ENCODE measurements around the gene USP38. TPM values are rescaled to one million over a fixed set of nuclear protein-coding genes. Genes with fewer than 3 reads are reported as not detected.
"Not testable (repeated sequence)": the region's sequence is repeated elsewhere in the genome, so short reads cannot be mapped to it uniquely, and the experiment has no call there.

Gene USP38
- total RNA-seq, 4 donors from 2014 or later, result 63.6 to 142 (median 102) TPM

DNA sequence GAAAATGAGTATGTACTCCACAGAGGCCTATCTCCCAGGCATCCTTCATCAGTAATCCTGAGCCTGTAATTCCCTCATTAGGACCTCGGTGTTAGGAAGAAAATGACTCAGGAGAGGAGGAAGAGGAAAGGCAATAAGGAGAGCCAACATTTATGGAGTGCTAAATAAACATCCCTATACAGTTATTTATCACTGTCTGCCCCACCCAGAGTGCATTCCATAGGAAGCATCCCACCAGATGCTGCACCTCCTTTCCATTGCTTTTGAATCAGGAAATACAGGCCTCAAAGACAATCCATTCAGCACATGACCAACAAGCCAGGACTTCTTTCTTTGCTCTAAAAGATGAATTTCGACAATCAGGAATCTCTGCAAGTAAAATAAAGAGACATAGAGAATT, 47.6 kb downstream of the USP38 start:
- no peak for ATAC-seq
- H3K27ac ChIP-seq, result no peak overlapping the region
- in situ Hi-C loops (cut with MboI; ENCODE audit: low sequenced_read_pairs in 4 of 4) (no loop called here), intact Hi-C loops (cut with DNase I; ENCODE audit: low total_unique reads) (no loop called here)
- H3K4me3 ChIP-seq, result no peak overlapping the region
- H3K27me3 ChIP-seq, result no peaks in the 10 kb centered on the region
- no peaks in the 10 kb centered on the region for H3K4me1 ChIP-seq
- H3K36me3 ChIP-seq, result no peaks in the 10 kb centered on the region
- no peak for TF ChIP-seq POLR2A (IDR thresholded peaks at IDR 0.05)
- TF ChIP-seq, protein P1, sequence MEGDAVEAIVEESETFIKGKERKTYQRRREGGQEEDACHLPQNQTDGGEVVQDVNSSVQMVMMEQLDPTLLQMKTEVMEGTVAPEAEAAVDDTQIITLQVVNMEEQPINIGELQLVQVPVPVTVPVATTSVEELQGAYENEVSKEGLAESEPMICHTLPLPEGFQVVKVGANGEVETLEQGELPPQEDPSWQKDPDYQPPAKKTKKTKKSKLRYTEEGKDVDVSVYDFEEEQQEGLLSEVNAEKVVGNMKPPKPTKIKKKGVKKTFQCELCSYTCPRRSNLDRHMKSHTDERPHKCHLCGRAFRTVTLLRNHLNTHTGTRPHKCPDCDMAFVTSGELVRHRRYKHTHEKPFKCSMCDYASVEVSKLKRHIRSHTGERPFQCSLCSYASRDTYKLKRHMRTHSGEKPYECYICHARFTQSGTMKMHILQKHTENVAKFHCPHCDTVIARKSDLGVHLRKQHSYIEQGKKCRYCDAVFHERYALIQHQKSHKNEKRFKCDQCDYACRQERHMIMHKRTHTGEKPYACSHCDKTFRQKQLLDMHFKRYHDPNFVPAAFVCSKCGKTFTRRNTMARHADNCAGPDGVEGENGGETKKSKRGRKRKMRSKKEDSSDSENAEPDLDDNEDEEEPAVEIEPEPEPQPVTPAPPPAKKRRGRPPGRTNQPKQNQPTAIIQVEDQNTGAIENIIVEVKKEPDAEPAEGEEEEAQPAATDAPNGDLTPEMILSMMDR (IDR thresholded peaks at IDR 0.05 in 4 of 5, conservative IDR thresholded peaks at IDR 0.05 in 1 of 5), result no peak
- DNase-seq, result no peak
- H3K9me3 ChIP-seq, result no peaks in the 10 kb centered on the region

GRCh38 chr4:143234153-143234552, 49.4 kb downstream of the USP38 start:
- no peak overlapping the region for H3K4me3 ChIP-seq
- intact Hi-C loops (cut with DNase I; ENCODE audit: low total_unique reads), result no loop called here
- no peaks in the 10 kb centered on the region for H3K4me1 ChIP-seq
- no peaks in the 10 kb centered on the region for H3K27me3 ChIP-seq
- in situ Hi-C loops (cut with MboI; ENCODE audit: low sequenced_read_pairs in 4 of 4), result no loop called here
- H3K36me3 ChIP-seq, result no peaks in the 10 kb centered on the region
- ATAC-seq (no peak), DNase-seq (no peak)
- H3K9me3 ChIP-seq, result no peaks in the 10 kb centered on the region
- TF ChIP-seq, protein P1 (IDR thresholded peaks at IDR 0.05 in 4 of 5, conservative IDR thresholded peaks at IDR 0.05 in 1 of 5), result no peak
- no peak for TF ChIP-seq POLR2A (IDR thresholded peaks at IDR 0.05)
- H3K27ac ChIP-seq, result no peak overlapping the region

- H3K4me3 ChIP-seq; H3K36me3 ChIP-seq; in situ Hi-C loops (cut with MboI; ENCODE audit: low sequenced_read_pairs in 4 of 4); DNase-seq; H3K4me1 ChIP-seq; H3K9me3 ChIP-seq; intact Hi-C loops (cut with DNase I; ENCODE audit: low total_unique reads); H3K27me3 ChIP-seq; H3K27ac ChIP-seq; ATAC-seq: not testable (repeated sequence)
These were observed 52.5 kb downstream of the USP38 start for GRCh38 chr4:143237195-143237594.

- ATAC-seq, result no peak
- H3K9me3 ChIP-seq, result no peaks in the 10 kb centered on the region
- H3K36me3 ChIP-seq, result no peaks in the 10 kb centered on the region
- intact Hi-C loops (cut with DNase I; ENCODE audit: low total_unique reads) (no loop called here), in situ Hi-C loops (cut with MboI; ENCODE audit: low sequenced_read_pairs in 4 of 4) (no loop called here)
- no peak overlapping the region for H3K27ac ChIP-seq
- no peaks in the 10 kb centered on the region for H3K4me1 ChIP-seq
- no peak for DNase-seq
- no peaks in the 10 kb centered on the region for H3K27me3 ChIP-seq
- no peak overlapping the region for H3K4me3 ChIP-seq
- no peak for TF ChIP-seq POLR2A (IDR thresholded peaks at IDR 0.05)
- TF ChIP-seq, protein P1 (IDR thresholded peaks at IDR 0.05 in 4 of 5, conservative IDR thresholded peaks at IDR 0.05 in 1 of 5), result no peak
These were observed 56.4 kb downstream of the USP38 start for GRCh38 chr4:143240939-143241679.

- no peaks in the 10 kb centered on the region for H3K27me3 ChIP-seq
- no peak overlapping the region for H3K4me3 ChIP-seq
- no peaks in the 10 kb centered on the region for H3K36me3 ChIP-seq
- ATAC-seq (no peak), DNase-seq (no peak)
- intact Hi-C loops (cut with DNase I; ENCODE audit: low total_unique reads), result no loop called here
- TF ChIP-seq, protein P1 (IDR thresholded peaks at IDR 0.05 in 4 of 5, conservative IDR thresholded peaks at IDR 0.05 in 1 of 5), result no peak
- no peak for TF ChIP-seq POLR2A (IDR thresholded peaks at IDR 0.05)
- H3K4me1 ChIP-seq, result no peaks in the 10 kb centered on the region
- no peak overlapping the region for H3K27ac ChIP-seq
- in situ Hi-C loops (cut with MboI; ENCODE audit: low sequenced_read_pairs in 4 of 4), result no loop called here
- no peaks in the 10 kb centered on the region for H3K9me3 ChIP-seq
These were observed 57.2 kb downstream of the USP38 start for GRCh38 chr4:143241892-143242291.

All from gastrocnemius medialis (tissue), 4 donors.